Coronary artery (tissue), 2 donors: Measurements from ENCODE around the gene TMEM63B.

Experiments used
- DNase-seq: peaks from one replicate; pipeline ENCODE4 v3.0.0-alpha.2; 2017; ENCODE audit warnings: low spot score
- H3K27ac ChIP-seq, 2 donors: fragments of 200-600 bp; sonication (generic); one replicate each; pipeline ENCODE4 v1.5.1; 2016 to 2019
- H3K4me3 ChIP-seq: fragments of 200-600 bp; sonication (generic); 2 replicates; pipeline ENCODE4 v1.5.1; 2016; ENCODE audit warnings: mild to moderate bottlenecking, moderate library complexity
- CTCF ChIP-seq: fragments of 200-600 bp; sonication (generic); IDR thresholded peaks from one replicate; pipeline ENCODE4 v1.5.1; 2019; ENCODE audit warnings: antibody characterized with exemption

Gene TMEM63B

DNA sequence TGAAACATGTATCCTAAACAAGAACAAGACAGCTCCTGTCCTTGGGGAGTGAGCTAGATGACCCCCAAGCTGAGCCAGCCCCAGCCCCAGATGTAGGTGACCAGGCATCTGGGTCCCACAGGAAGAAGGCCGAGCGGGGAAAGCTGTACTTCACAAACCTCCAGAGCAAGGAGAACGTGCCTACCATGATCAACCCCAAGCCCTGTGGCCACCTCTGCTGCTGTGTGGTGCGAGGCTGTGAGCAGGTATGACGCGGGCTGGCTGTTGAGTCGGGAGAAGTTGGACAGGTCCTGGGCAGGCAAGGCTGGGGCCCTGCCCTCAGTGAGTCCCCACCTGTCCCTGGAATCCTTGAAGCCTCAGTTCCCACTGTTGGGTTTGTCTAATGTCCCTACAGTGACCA lies 19.9 kb downstream of the TMEM63B start:
- Histone ChIP-seq H3K4me3 (no peak overlapping the region), H3K27ac (no peak overlapping the region)
- no peak for TF ChIP-seq CTCF
- no peak for DNase-seq

- TF ChIP-seq CTCF: no peak
- Histone ChIP-seq H3K27ac (no peak overlapping the region), H3K4me3 (no peak overlapping the region)
- no peak for DNase-seq
Observed at GRCh38 chr6:44148306-44148705, 21.0 kb downstream of the TMEM63B start.

DNA sequence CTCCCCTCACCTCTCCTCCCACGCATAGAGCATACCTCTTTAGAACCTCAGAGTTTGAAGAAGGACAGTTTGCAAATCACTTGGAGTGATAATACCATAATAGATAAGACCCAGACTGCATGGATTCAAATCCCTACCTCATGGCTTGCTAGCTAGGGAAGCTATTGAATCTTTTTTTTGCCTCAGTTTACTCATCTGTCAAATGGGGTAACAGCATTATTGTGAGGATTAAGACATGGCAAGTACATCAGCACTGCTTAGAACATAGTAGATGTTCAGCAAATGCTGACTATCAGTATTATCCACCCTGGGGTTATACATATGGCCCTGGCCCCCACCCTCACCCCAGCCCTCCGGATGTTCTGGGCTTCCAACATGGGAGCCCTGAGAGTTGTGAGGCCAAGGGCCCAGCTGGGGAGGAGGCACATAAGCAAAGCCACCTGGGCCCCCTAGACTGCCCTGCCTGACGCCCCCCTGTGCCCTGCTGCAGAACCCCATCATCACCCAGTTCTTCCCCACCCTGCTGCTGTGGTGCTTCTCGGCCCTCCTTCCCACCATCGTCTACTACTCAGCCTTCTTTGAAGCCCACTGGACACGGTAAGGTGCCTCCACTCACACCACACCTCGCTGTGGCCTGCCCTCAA lies 22.1 kb downstream of the TMEM63B start:
- Histone ChIP-seq H3K4me3 (no peak overlapping the region), H3K27ac (no peak overlapping the region)
- no peak for TF ChIP-seq CTCF
- no peak for DNase-seq

DNA sequence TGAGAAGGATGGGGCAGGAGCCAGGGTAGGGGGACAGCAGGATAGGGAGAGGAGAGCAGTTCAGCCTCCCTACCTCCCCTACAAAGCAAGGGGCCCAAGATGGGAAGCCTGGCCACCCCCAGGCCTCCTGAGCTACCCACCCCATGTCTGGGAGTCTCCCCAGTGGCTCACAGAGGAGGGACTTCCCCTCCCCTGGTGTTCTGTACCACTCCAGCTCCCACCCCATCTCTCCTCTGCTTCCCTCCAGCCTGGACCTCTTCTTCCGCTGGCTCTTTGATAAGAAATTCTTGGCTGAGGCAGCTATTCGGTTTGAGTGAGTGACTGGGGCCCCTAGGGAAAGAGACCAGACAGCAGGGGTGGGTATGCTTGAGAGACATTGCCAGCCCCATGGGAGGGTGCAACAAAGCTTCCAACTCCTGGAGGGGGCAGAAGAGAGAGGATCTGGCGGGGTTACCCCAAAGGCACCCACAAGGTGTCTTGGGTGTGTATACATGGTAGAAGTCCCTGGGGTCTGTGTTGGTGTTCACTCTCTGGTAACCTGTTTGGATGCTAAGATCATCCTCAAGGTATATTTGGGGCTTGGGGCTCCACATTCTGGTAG lies 23.1 kb downstream of the TMEM63B start:
- no peak for TF ChIP-seq CTCF
- H3K4me3 ChIP-seq: no peak overlapping the region
- DNase-seq: no peak
- no peak overlapping the region for H3K27ac ChIP-seq

- Histone ChIP-seq H3K4me3 (peak overlapping the region; percentile 49), H3K27ac (no peak overlapping the region)
- DNase-seq: no peak
- peak; percentile 99 for TF ChIP-seq CTCF
Observed at GRCh38 chr6:44151348-44152108, 24.2 kb downstream of the TMEM63B start.

- Histone ChIP-seq H3K4me3 (no peak overlapping the region), H3K27ac (no peak overlapping the region)
- TF ChIP-seq CTCF: no peak
- no peak for DNase-seq
Observed at GRCh38 chr6:44152109-44152461, 24.7 kb downstream of the TMEM63B start.

DNA sequence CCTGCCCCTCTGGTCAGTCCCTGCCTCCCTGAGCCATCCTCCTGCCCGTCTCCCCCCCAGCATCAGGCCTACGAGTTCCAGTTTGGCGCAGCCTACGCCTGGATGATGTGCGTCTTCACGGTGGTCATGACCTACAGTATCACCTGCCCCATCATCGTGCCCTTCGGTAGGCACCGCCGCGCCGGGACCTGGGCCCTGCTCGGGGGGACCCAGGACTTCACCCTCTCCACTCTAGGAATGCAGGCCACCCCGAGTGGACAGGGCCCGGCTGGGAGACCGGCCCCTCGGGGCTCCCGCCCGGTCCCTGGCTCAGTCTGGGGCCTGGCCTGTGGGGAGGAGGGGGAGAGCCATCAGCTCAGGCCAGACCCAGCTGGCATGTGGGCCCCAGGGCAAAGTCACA lies 25.2 kb downstream of the TMEM63B start:
- Histone ChIP-seq H3K4me3 (no peak overlapping the region), H3K27ac (no peak overlapping the region)
- DNase-seq: no peak
- TF ChIP-seq CTCF: no peak
